Natural killer cell (primary cell): Measurements from ENCODE around the gene ERGIC3. TPM values are rescaled to one million over a fixed set of nuclear protein-coding genes. Genes with fewer than 3 reads are reported as not detected.

Experiments used
- ATAC-seq, 3 donors: fragments of 150-1000 bp in 2 of 3; fragments of 200-7000 bp in 1 of 3; cut with Tn5 transposase; 1 replicate in 1 of 3; 2 replicates in 2 of 3; pipeline ENCODE4 v1.10.0; 2021; ENCODE audit warnings: mild to moderate bottlenecking in 2 of 3, moderate library complexity in 2 of 3
- DNase-seq, 2 donors: peaks; one replicate each; pipeline versions ENCODE4 v3.0.0 to v3.0.0-alpha.2; 2013 to 2021; ENCODE audit warnings: mixed read lengths in 1 of 2
- H3K27ac ChIP-seq: one replicate; pipeline ENCODE4 v1.5.1; 2013; ENCODE audit warnings: mild to moderate bottlenecking, low read length
- H3K27me3 ChIP-seq: one replicate; pipeline ENCODE4 v1.6.1; 2013; ENCODE audit warnings: low read length; ENCODE audit not compliant: control insufficient read depth, insufficient read depth
- H3K36me3 ChIP-seq: one replicate; pipeline ENCODE4 v1.6.1; 2013; ENCODE audit warnings: low read length; ENCODE audit not compliant: control insufficient read depth, insufficient read depth
- H3K4me1 ChIP-seq: one replicate; pipeline ENCODE4 v1.6.1; 2013; ENCODE audit warnings: low read length; ENCODE audit not compliant: control insufficient read depth, insufficient read depth
- H3K4me3 ChIP-seq: one replicate; pipeline ENCODE4 v1.5.1; 2013; ENCODE audit warnings: low read length
- H3K9me3 ChIP-seq: one replicate; pipeline ENCODE4 v1.6.1; 2013; ENCODE audit warnings: low read length; ENCODE audit not compliant: control insufficient read depth, insufficient read depth
- H3K27ac Mint-ChIP-seq, 2 donors: one replicate each; pipeline ENCODE4 v1.8.0; 2022; ENCODE audit warnings: mild to moderate bottlenecking in 2 of 2, mixed read lengths in 2 of 2, moderate library complexity in 1 of 2
- H3K27me3 Mint-ChIP-seq, 2 donors: one replicate each; pipeline ENCODE4 v1.8.0; 2022; ENCODE audit warnings: low read depth in 2 of 2, mixed read lengths in 2 of 2
- H3K36me3 Mint-ChIP-seq: one replicate; pipeline ENCODE4 v1.8.0; 2022; ENCODE audit warnings: mixed read lengths
- H3K4me1 Mint-ChIP-seq, 2 donors: one replicate each; pipeline ENCODE4 v1.8.0; 2022; ENCODE audit warnings: mixed read lengths in 2 of 2
- H3K4me3 Mint-ChIP-seq: one replicate; pipeline ENCODE4 v1.8.0; 2022; ENCODE audit warnings: mild to moderate bottlenecking, moderate library complexity, mixed read lengths
- H3K9me3 Mint-ChIP-seq, 2 donors: one replicate each; pipeline ENCODE4 v1.8.0; 2022; ENCODE audit warnings: mixed read lengths in 2 of 2
- CTCF ChIP-seq: fragments of 200-600 bp; IDR thresholded peaks from one replicate; pipeline ENCODE4 v1.8.0; 2022; ENCODE audit warnings: antibody characterized with exemption
- WGBS: methylation state at CpG from one replicate; pipeline ENCODE4 v1.1.7; 2013; ENCODE audit warnings: missing lambda C conversion rate; ENCODE audit not compliant: insufficient coverage; 5-methylcytosine and 5-hydroxymethylcytosine counted together
- intact Hi-C: fragments of 100-400 bp; cut with micrococcal nuclease; formaldehyde crosslinking; loops from one replicate; pipeline ENCODE4 v1.14.2; 2022
- total RNA-seq, 4 donors: library from RNA; stranded (reverse); fragments of 120-200 nt in 1 of 4; gene quantifications; one replicate each; pipeline versions ENCODE4 v1.2.3 to v1.2.4, GENCODE V29; 2013 to 2022

Gene ERGIC3
- total RNA-seq, 3 donors from 2014 or later (not counting 1 experiment from before 2014, with no cell fraction given) = 128 to 130 (median 129) TPM

GRCh38 chr20:35598899-35599775 lies 57.3 kb downstream of the ERGIC3 start:
- Mint-ChIP-seq H3K27ac (no peak overlapping the region), H3K9me3 (no peaks in the 10 kb centered on the region), H3K4me1 (peaks cover 0 to 12% of the 10 kb centered on the region in 2 donors), H3K36me3 (no peaks in the 10 kb centered on the region), H3K27me3 (peaks cover 24 to 37% of the 10 kb centered on the region in 2 donors), H3K4me3 (no peak overlapping the region)
- ATAC-seq (no peak), DNase-seq (no peak)
- WGBS = 85% methylated on average over 22 of the region's 22 CpGs
- H3K36me3 ChIP-seq = no peaks in the 10 kb centered on the region
- H3K27me3 ChIP-seq = peaks cover 20% of the 10 kb centered on the region
- TF ChIP-seq CTCF = no peak
- intact Hi-C loops = no loop called here
- H3K27ac ChIP-seq = no peak overlapping the region
- no peak overlapping the region for H3K4me3 ChIP-seq
- H3K4me1 ChIP-seq = peaks cover 19% of the 10 kb centered on the region
- H3K9me3 ChIP-seq = no peaks in the 10 kb centered on the region

GRCh38 chr20:35599776-35600120 lies 57.9 kb downstream of the ERGIC3 start:
- H3K27me3 ChIP-seq = peaks cover 20% of the 10 kb centered on the region
- H3K9me3 ChIP-seq = no peaks in the 10 kb centered on the region
- H3K36me3 ChIP-seq = no peaks in the 10 kb centered on the region
- no peak overlapping the region for H3K4me3 ChIP-seq
- H3K4me1 ChIP-seq = peaks cover 19% of the 10 kb centered on the region
- H3K9me3 Mint-ChIP-seq = no peaks in the 10 kb centered on the region
- WGBS = 92% methylated on average over 9 of the region's 9 CpGs
- TF ChIP-seq CTCF = no peak
- no peak overlapping the region for H3K4me3 Mint-ChIP-seq
- no peak for DNase-seq
- no peak for ATAC-seq
- intact Hi-C loops = loop anchor here (5.0 kb wide), 2 partner anchors 143 to 283 kb away; partner anchors contain the start of gene RBM39
- peaks cover 24 to 37% of the 10 kb centered on the region in 2 donors for H3K27me3 Mint-ChIP-seq
- no peaks in the 10 kb centered on the region for H3K36me3 Mint-ChIP-seq
- H3K27ac Mint-ChIP-seq = no peak overlapping the region
- H3K4me1 Mint-ChIP-seq = peaks cover 0 to 12% of the 10 kb centered on the region in 2 donors
- H3K27ac ChIP-seq = no peak overlapping the region

GRCh38 chr20:35600176-35600992 lies 58.5 kb downstream of the ERGIC3 start:
- Histone ChIP-seq H3K9me3 (no peaks in the 10 kb centered on the region), H3K4me1 (peaks cover 19% of the 10 kb centered on the region), H3K27ac (no peak overlapping the region), H3K27me3 (peaks cover 20% of the 10 kb centered on the region), H3K4me3 (peak overlapping the region; percentile 48), H3K36me3 (no peaks in the 10 kb centered on the region)
- intact Hi-C loops = loop anchor here (5.0 kb wide), 2 partner anchors 142 to 282 kb away; partner anchors contain the start of gene RBM39
- peak overlapping the region; percentile 76 for H3K4me3 Mint-ChIP-seq
- DNase-seq (no peak), ATAC-seq (no peak)
- H3K9me3 Mint-ChIP-seq = no peaks in the 10 kb centered on the region
- H3K4me1 Mint-ChIP-seq = peaks cover 0 to 12% of the 10 kb centered on the region in 2 donors
- no peaks in the 10 kb centered on the region for H3K36me3 Mint-ChIP-seq
- peak overlapping the region in 1 of 2 donors; percentile 75 for H3K27ac Mint-ChIP-seq
- TF ChIP-seq CTCF = no peak
- H3K27me3 Mint-ChIP-seq = peaks cover 24 to 37% of the 10 kb centered on the region in 2 donors
- WGBS = 26% methylated on average over 31 of the region's 34 CpGs
